ENCODE measurements around the gene COBL.

Gene COBL

DNA sequence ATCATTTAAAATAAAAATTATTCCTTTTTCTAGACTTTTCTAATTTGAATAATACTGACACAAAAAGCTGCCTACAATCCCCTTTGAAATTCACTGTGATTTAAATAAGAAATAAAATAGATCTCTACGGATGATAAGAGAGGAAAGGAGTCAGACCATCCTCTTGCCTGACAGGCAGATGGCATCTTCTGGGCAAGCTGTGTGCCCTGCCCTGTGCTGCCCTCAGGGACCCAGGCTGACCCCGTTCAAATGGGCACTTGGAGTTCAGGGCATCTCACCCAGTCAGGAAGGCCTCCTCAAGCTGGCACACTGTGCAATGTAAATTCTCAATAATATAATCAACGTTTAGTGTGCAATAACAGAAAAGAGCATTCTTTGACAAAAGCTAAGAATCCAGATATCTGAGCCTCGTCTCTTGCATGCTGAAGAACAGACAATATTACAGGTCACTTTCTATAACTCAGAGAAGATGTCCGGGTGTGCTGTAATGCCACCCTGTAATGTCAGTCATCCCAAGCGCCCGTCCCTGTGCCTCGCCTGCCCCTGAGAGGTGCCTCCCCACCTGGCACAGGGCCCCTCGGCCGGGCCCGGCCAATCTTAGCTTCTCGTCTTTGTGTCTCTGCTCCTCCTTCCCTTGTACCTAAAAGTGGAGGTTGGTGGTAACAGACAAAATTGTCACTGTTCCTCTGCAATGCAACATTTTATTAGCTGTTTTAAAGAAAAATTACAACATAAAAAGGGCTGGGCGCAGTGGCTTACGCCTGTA is 263.3 kb downstream of the COBL start:
- TF ChIP-seq EZH2phosphoT487 (IDR thresholded peaks at IDR 0.05; ENCODE audit: borderline replicate concordance, low read length), result no peak
- H3K27me3 ChIP-seq (ENCODE audit: control insufficient read depth, low read length), result 0 out of 2 replicates have a peak, but pooled peaks cover 3% of the 10 kb centered on the region
- H4K20me1 ChIP-seq (ENCODE audit: control insufficient read depth, insufficient read depth, low read depth, low read length), result no peaks in the 10 kb centered on the region
- H3K9me2 ChIP-seq (replicated peaks; ENCODE audit: control insufficient read depth, low read length), result no peaks in the 10 kb centered on the region
- no peaks in the 10 kb centered on the region for H3K9me3 ChIP-seq (ENCODE audit: control insufficient read depth, insufficient read depth, low read length)
- H3K27ac ChIP-seq (ENCODE audit: low read depth, low read length), result no peak overlapping the region
- H3K4me1 ChIP-seq (ENCODE audit: control insufficient read depth, low read length), result no peaks in the 10 kb centered on the region
- no peaks in the 10 kb centered on the region for H3K79me2 ChIP-seq (ENCODE audit: control insufficient read depth, low read length)
- no peak overlapping the region for H3K4me3 ChIP-seq (ENCODE audit: low read length)
- no peak overlapping the region for H3K4me2 ChIP-seq (ENCODE audit: low read length)
- no peaks in the 10 kb centered on the region for H3F3A ChIP-seq (ENCODE audit: control insufficient read depth, insufficient read depth)
- no peaks in the 10 kb centered on the region for H3K36me3 ChIP-seq (ENCODE audit: control insufficient read depth, low read length)

DNA sequence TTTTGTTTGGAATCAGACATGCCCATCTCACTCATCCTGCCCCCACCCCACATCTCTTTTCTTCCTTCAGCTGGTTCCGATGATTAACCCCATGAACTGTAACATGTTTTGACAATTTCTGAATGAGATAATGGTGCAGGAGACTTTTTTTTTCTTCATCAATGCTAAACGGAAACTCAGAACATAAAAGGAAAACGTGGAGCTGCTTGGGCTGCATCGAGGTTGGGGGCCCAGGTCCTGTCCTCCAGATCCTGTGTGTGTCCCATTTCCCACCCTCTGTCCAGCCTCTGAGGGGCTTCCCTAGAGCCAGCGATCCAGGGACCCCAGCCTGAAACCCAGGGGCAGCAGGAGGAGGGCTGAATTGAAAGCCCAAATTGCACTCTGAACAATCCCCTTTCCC is 270.1 kb downstream of the COBL start:
- H3K9me2 ChIP-seq (replicated peaks; ENCODE audit: control insufficient read depth, low read length), result no peaks in the 10 kb centered on the region
- 0 out of 2 replicates have a peak, but pooled peaks cover 3% of the 10 kb centered on the region for H3K27me3 ChIP-seq (ENCODE audit: control insufficient read depth, low read length)
- H3F3A ChIP-seq (ENCODE audit: control insufficient read depth, insufficient read depth), result no peaks in the 10 kb centered on the region
- no peak overlapping the region for H3K4me2 ChIP-seq (ENCODE audit: low read length)
- no peak overlapping the region for H3K4me3 ChIP-seq (ENCODE audit: low read length)
- no peaks in the 10 kb centered on the region for H4K20me1 ChIP-seq (ENCODE audit: control insufficient read depth, insufficient read depth, low read depth, low read length)
- no peak for TF ChIP-seq EZH2phosphoT487 (IDR thresholded peaks at IDR 0.05; ENCODE audit: borderline replicate concordance, low read length)
- TF ChIP-seq, protein P1, sequence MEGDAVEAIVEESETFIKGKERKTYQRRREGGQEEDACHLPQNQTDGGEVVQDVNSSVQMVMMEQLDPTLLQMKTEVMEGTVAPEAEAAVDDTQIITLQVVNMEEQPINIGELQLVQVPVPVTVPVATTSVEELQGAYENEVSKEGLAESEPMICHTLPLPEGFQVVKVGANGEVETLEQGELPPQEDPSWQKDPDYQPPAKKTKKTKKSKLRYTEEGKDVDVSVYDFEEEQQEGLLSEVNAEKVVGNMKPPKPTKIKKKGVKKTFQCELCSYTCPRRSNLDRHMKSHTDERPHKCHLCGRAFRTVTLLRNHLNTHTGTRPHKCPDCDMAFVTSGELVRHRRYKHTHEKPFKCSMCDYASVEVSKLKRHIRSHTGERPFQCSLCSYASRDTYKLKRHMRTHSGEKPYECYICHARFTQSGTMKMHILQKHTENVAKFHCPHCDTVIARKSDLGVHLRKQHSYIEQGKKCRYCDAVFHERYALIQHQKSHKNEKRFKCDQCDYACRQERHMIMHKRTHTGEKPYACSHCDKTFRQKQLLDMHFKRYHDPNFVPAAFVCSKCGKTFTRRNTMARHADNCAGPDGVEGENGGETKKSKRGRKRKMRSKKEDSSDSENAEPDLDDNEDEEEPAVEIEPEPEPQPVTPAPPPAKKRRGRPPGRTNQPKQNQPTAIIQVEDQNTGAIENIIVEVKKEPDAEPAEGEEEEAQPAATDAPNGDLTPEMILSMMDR (IDR thresholded peaks at IDR 0.05; ENCODE audit: low read depth, low read length, poor library complexity, severe bottlenecking), result no peak
- no peaks in the 10 kb centered on the region for H3K9me3 ChIP-seq (ENCODE audit: control insufficient read depth, insufficient read depth, low read length)
- H3K4me1 ChIP-seq (ENCODE audit: control insufficient read depth, low read length), result no peaks in the 10 kb centered on the region
- H3K36me3 ChIP-seq (ENCODE audit: control insufficient read depth, low read length), result no peaks in the 10 kb centered on the region
- H3K79me2 ChIP-seq (ENCODE audit: control insufficient read depth, low read length), result no peaks in the 10 kb centered on the region
- no peak overlapping the region for H3K27ac ChIP-seq (ENCODE audit: low read depth, low read length)

- Histone ChIP-seq H3K4me2 (ENCODE audit: low read length) (no peak overlapping the region), H3K4me1 (ENCODE audit: control insufficient read depth, low read length) (no peaks in the 10 kb centered on the region), H3K9me2 (replicated peaks; ENCODE audit: control insufficient read depth, low read length) (no peaks in the 10 kb centered on the region), H3K9me3 (ENCODE audit: control insufficient read depth, insufficient read depth, low read length) (no peaks in the 10 kb centered on the region), H3K36me3 (ENCODE audit: control insufficient read depth, low read length) (no peaks in the 10 kb centered on the region), H4K20me1 (ENCODE audit: control insufficient read depth, insufficient read depth, low read depth, low read length) (no peaks in the 10 kb centered on the region), H3K27ac (ENCODE audit: low read depth, low read length) (no peak overlapping the region), H3K27me3 (ENCODE audit: control insufficient read depth, low read length) (0 out of 2 replicates have a peak, but pooled peaks cover 3% of the 10 kb centered on the region), H3K79me2 (ENCODE audit: control insufficient read depth, low read length) (no peaks in the 10 kb centered on the region), H3K4me3 (ENCODE audit: low read length) (no peak overlapping the region), H3F3A (ENCODE audit: control insufficient read depth, insufficient read depth) (no peaks in the 10 kb centered on the region)
- no peak for TF ChIP-seq EZH2phosphoT487 (IDR thresholded peaks at IDR 0.05; ENCODE audit: borderline replicate concordance, low read length)
- TF ChIP-seq, protein P1 (IDR thresholded peaks at IDR 0.05; ENCODE audit: low read depth, low read length, poor library complexity, severe bottlenecking), result no peak
These were observed 270.5 kb downstream of the COBL start for GRCh38 chr7:51046103-51046466.

DNA sequence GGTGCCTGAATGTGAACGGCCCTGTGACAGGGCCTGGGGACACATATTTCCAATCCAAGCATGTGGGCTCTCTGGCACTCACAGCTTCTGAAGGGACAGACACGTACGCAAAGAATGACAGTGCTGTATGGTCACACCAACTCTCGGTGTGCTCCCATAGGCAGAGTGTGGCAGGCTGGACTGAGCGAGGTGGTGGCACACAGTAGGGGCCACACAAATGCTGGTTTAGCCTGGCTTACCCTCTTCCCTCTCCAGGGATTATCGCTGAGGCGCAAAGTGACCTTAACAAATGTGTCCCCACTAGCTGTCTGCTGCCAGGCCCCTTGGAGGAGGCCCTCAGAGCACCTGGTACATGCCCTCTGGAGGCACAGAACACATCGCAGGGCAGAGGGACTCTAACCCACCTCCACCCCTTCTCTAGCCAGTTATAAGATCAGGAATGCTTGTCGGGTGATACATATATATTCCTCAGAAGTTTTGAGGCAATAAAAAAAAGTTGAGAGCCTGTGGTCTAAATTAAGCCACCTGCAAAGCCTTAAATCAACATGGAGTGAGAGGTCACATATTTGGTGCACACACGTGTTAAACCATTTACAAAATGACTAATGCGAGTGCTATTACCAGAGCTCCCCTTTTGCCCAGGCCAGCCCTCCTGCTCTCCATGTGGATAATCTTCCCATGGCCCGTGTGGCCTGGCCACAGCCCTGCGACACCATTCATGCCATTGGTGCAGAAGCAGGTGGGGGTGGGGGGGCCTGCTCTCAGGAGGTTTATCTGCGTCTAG is 271.1 kb downstream of the COBL start:
- H3K79me2 ChIP-seq (ENCODE audit: control insufficient read depth, low read length), result no peaks in the 10 kb centered on the region
- no peak for TF ChIP-seq EZH2phosphoT487 (IDR thresholded peaks at IDR 0.05; ENCODE audit: borderline replicate concordance, low read length)
- TF ChIP-seq, protein P1 (IDR thresholded peaks at IDR 0.05; ENCODE audit: low read depth, low read length, poor library complexity, severe bottlenecking), result no peak
- H3K27ac ChIP-seq (ENCODE audit: low read depth, low read length), result no peak overlapping the region
- H3K4me3 ChIP-seq (ENCODE audit: low read length), result no peak overlapping the region
- H3K27me3 ChIP-seq (ENCODE audit: control insufficient read depth, low read length), result 0 out of 2 replicates have a peak, but pooled peaks cover 3% of the 10 kb centered on the region
- no peaks in the 10 kb centered on the region for H3F3A ChIP-seq (ENCODE audit: control insufficient read depth, insufficient read depth)
- no peaks in the 10 kb centered on the region for H3K9me3 ChIP-seq (ENCODE audit: control insufficient read depth, insufficient read depth, low read length)
- no peaks in the 10 kb centered on the region for H3K4me1 ChIP-seq (ENCODE audit: control insufficient read depth, low read length)
- H3K36me3 ChIP-seq (ENCODE audit: control insufficient read depth, low read length), result no peaks in the 10 kb centered on the region
- H4K20me1 ChIP-seq (ENCODE audit: control insufficient read depth, insufficient read depth, low read depth, low read length), result no peaks in the 10 kb centered on the region
- no peak overlapping the region for H3K4me2 ChIP-seq (ENCODE audit: low read length)
- H3K9me2 ChIP-seq (replicated peaks; ENCODE audit: control insufficient read depth, low read length), result no peaks in the 10 kb centered on the region
